GM12892 (cell line): ENCODE data around the gene HOMER2.

Experiments used
- POLR2A ChIP-seq: IDR thresholded peaks from 2 replicates; pipeline ENCODE4 v1.6.1; 2011; ENCODE audit warnings: low read depth, low read length, control low read depth
- POLR2AphosphoS5 ChIP-seq: IDR thresholded peaks from 2 replicates; pipeline ENCODE4 v1.6.1; 2011; ENCODE audit warnings: low read depth, low read length, control low read depth

- TF ChIP-seq POLR2AphosphoS5, result no peak
- TF ChIP-seq POLR2A, result no peak
These were observed 38.1 kb downstream of the HOMER2 start for GRCh38 chr15:82914396-82914795.
